ENCODE results near the gene NIN.

DNA sequence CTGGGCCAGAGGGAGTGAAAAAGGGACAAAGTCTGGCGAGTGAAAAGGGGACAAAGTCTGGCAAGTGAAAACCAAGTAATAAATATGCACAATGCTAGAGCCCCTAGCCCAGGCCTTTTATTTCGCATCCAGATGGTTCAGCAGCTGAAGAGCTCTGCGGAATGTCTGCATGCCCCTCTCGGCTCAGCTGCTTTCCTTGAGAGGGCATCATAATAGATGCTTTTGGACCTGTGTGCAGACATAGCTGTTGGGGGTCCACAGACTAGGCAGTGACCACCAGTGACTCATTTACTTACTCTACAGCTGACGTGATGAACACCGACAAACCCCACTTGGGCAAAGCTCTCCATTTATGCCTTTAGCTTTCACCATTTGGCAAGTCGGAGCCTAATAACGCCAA is 4.3 kb downstream of the NIN start:
- TF ChIP-seq CTCF (IDR thresholded peaks at IDR 0.05; ENCODE audit: insufficient read depth, low read depth, low read length) (no peak), EZH2 (IDR thresholded peaks at IDR 0.05; ENCODE audit: insufficient read depth, low read length) (no peak)

Measured in astrocyte (in vitro differentiated cells and primary cell).